Right renal pelvis (tissue), 4 donors: Measurements from ENCODE around the gene TCOF1. TPM values are rescaled to one million over a fixed set of nuclear protein-coding genes. Genes with fewer than 3 reads are reported as not detected.
"Not testable (repeated sequence)": the region's sequence is repeated elsewhere in the genome, so short reads cannot be mapped to it uniquely, and the experiment has no call there.

ENCODE experiments used
- DNase-seq, 4 donors: peaks; one replicate each; pipeline ENCODE4 v3.0.0-alpha.2; 2013; ENCODE audit warnings: low read depth in 4 of 4, low spot score in 3 of 4, missing footprints in 1 of 4
- polyA plus RNA-seq, 4 donors: library from polyadenylated mRNA; unstranded; fragments of 120-200 nt; gene quantifications; one replicate each; pipeline ENCODE4 v1.2.1, GENCODE V29; 2013; ENCODE audit not compliant: insufficient read length in 4 of 4

TCOF1 gene
- polyA plus RNA-seq, 4 donors: 27.7 to 32.8 (median 30.2) TPM

GRCh38 chr5:150422075-150422474, 64.6 kb downstream of the TCOF1 start:
- no peak for DNase-seq

DNA sequence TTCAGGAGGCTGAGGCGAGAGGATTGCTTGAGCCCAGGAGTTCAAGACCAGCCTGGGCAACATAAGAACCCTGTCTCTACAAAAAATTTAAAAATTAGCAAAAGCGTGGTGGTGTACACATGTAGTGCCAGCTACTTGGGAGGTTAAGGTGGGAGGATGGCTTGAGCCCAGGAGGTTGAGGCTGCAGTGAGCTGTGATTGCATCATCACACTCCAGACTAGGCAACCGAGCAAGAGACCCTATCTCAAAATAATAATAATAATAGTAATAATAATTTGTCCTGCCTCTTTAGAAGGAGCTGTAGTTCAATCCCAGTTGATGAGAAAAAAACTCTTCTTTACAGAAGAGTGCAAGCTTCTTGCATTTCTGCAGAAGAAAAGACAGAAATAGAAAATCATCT, 65.3 kb downstream of the TCOF1 start:
- DNase-seq: no peak

GRCh38 chr5:150426165-150426564, 68.7 kb downstream of the TCOF1 start:
- DNase-seq: not testable (repeated sequence)

- DNase-seq: no peak
Observed at GRCh38 chr5:150428106-150428876, 70.8 kb downstream of the TCOF1 start.

DNA sequence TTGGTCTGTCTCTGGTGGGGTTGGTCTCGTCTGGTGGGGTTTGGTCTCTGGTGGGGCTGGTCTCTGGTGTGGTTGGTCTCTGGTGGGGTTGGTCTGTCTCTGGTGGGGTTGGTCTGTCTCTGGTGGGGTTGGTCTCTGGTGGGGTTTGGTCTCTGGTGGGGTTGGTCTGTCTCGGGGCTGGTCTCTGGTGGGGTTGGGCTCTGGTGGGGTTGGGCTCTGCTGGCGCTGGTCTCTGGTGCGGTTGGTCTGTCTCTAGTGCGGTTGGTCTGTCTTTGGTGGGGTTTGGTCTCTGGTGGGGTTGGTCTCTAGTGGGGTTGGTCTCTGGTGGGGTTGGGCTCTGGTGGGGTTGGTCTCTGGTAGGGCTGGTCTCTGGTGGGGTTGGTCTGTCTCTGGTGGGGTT, 71.5 kb downstream of the TCOF1 start:
- DNase-seq: no peak

DNA sequence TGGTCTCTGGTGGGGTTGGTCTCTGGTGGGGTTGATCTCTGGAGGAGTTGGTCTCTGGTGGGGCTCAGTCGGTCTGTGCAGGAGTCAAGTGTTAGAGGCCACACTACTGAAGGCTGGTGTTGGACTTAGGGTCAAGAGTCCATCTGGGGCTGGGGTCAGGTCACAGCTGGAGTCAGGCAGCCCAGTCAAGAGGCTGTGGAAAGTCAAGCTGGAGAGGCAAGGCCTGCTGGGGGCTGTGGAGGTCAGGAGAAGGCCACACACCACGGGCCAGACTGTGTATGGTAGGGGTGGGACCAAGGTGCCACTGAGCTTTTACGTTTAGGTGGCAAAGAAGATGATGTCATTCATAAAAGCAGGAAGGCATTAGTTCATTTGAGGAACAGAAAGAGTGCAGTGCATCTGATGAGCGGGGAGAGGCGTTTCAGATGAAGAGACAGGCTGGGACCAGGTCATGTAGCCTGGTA, 71.9 kb downstream of the TCOF1 start:
- no peak for DNase-seq

DNA sequence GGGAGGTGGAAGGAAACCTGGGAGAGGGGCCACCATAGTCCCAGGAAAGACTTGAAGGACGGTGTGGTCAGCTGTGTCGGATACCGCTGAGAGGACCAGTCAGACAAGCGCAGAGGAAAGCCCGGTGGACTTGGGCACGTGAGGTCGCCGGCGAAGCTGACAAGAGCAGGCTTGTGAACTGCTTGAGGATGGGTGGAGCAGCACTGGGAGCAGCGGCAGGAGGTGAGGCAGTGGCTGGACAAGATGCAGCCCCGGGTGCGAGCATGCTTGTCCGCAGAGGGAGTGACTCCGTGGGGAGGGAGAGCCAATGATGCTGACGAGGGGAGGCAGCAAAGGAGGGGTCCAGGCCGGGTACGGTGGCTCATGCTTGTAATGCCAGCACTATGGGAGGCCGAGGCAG, 73.6 kb downstream of the TCOF1 start:
- no peak for DNase-seq

DNA sequence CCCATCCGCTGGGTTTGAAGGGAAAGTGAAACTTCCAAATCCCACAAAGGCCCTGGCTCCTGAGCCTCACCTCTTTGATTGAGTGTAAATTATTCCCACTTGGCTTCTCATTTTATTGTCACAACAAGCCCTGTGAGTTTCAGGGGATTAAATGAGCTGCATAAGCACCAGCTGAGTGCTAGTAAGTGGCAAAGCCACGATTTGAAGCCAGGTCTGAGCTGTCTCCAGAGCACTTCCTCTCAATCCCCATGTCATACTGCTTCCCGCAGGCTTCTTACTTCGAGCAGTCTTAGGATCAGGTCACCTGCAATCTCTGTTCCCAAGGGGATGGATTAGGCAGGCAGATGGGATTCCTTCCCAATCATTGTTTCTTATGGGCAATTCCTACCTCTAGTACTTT, 74.1 kb downstream of the TCOF1 start:
- DNase-seq: no peak

DNA sequence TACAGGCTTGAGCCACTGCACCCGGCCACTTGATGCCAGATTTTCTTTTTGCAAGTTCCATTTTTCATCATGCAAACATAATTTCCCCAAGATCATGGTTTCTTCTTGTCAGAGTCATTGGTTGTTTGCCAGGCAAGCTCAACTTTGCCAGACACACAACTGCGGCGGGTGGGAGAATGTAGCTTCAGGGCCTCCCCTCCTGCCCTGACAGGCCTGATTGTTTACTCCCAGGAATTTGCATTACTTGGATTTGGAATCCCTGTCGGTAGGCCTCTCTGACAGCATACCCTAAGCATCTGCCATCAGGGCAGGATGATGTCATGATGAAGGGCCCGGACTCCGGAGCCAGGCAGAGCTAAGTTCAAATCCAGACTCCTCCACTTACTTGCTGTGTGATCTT, 77.0 kb downstream of the TCOF1 start:
- no peak for DNase-seq

DNA sequence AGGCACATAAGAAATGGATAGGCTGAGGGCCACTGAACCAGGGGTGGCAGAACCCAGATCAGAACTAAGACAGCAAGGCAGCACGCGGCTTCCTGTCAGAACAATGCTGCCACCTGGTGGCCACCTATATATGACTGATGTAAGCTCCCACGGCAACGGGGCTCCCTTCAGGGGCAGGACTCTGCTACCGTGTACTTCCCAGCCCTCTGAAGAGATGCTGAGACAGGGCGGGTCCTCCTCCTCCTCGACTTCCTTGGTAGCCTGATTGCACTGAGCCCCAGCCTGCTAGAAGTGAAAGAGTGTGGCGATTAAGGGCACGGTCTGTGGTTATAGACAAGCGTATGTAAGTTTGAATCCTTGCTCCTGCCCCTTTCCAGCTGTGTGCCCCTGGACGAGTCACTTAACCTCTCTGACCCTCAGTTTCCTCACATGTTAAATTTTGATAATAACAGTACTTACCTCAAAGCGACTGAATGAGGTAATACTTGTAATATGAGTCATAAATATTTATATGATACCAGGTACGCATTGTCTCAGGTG, 78.7 kb downstream of the TCOF1 start:
- DNase-seq: peak; percentile 66 to 82 (median 72)

GRCh38 chr5:150438873-150439546, 81.5 kb downstream of the TCOF1 start:
- DNase-seq: no peak

GRCh38 chr5:150440948-150441812, 83.7 kb downstream of the TCOF1 start:
- DNase-seq: no peak

GRCh38 chr5:150441813-150442698, 84.6 kb downstream of the TCOF1 start:
- DNase-seq: no peak

- no peak for DNase-seq
Observed at GRCh38 chr5:150442699-150443080, 85.2 kb downstream of the TCOF1 start.

DNA sequence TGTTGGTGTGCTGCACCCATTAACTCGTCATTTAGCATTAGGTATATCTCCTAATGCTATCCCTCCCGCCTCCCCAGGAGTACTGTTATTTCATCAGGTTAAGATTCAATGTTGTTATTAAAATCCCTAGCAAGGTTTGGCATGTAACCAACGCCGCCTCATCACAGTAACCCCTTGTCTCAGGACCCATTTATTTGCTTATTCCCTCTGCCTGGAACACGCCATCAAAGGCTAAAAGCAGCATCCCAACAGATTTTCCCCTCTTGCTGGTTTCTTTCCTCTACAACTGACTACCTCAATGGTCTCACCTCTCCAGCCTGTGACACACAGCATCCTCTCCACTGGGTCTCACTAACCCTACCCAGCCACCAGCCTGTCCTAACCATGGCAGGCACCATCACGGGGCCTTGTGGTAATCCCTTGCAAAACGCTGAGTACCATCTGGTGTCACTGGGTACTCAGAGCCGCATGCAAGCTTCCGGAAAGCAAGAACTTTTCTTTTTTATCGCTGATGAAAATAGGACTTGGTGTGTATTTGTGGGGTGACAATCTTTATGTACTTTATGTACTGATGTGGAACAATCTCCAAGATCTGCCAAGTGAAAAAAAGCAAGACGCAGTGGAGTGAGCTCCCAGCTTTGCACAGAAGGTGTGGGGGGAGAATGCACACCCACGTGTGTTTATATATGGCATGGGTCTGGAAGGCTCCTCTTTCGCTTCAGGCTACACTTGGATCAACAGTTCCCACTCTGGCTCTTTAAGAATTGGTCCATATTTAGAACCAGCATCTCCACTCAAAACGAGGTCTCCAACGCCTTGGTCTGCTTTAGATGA, 86.0 kb downstream of the TCOF1 start:
- no peak for DNase-seq

GRCh38 chr5:150444770-150445169, 87.3 kb downstream of the TCOF1 start:
- DNase-seq: no peak

DNA sequence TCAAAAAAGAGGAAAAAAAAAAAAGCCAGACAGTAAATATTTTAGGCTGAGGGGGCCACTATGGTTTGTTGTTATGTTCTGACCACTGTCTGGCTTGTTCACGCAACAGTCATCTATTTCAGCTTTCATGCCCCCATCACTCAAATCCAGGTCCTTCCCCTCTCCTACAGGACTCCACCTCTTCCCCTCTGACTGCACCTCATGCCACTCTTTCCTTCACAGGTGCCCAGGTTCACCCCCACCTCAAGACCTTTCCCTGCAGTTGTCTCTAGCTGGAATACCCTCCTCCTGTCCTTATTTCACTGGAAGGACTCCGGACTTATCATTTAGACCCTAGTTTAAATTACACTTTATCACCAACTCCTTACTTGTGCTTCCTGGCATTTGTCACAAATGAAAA, 88.6 kb downstream of the TCOF1 start:
- DNase-seq: no peak

- no peak for DNase-seq
Observed at GRCh38 chr5:150446583-150446982, 89.1 kb downstream of the TCOF1 start.

DNA sequence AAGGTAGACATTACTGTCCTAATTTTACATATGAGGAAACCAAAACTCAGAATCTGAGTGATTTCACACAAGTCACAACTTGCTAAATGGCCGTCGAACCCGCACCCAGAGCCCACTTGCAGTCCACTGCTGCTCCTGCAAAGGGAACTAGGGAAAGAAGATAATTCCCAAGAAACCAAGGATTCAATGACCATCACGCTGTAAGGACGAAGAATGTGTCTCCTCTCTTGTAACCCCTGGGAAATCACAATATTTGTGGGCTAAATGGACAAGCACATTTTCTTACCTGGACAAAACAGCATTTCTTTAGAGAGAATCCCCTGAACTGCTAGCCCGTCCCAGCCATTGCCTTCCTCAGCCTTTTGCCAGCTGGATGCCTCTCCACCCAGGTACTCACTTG, 89.7 kb downstream of the TCOF1 start:
- DNase-seq: no peak
